Mucosa of gallbladder (tissue), 1 donor: Measurements from ENCODE around the gene COL9A3. TPM values are rescaled to one million over a fixed set of nuclear protein-coding genes. Genes with fewer than 3 reads are reported as not detected.

Source experiments
- DNase-seq: peaks from one replicate; pipeline ENCODE4 v3.0.0-alpha.2; 2020; ENCODE audit warnings: low spot score
- total RNA-seq: library from RNA; stranded (reverse); gene quantifications from one replicate; pipeline ENCODE4 v1.2.1, GENCODE V29; 2021
- donor health status: DM: no; HTN: no; CAD: no.

Gene COL9A3
- total RNA-seq, 1 donor from 2014 or later = 3.6 TPM

- DNase-seq = no peak
Observed at GRCh38 chr20:62855120-62855519, 38.3 kb downstream of the COL9A3 start.

DNA sequence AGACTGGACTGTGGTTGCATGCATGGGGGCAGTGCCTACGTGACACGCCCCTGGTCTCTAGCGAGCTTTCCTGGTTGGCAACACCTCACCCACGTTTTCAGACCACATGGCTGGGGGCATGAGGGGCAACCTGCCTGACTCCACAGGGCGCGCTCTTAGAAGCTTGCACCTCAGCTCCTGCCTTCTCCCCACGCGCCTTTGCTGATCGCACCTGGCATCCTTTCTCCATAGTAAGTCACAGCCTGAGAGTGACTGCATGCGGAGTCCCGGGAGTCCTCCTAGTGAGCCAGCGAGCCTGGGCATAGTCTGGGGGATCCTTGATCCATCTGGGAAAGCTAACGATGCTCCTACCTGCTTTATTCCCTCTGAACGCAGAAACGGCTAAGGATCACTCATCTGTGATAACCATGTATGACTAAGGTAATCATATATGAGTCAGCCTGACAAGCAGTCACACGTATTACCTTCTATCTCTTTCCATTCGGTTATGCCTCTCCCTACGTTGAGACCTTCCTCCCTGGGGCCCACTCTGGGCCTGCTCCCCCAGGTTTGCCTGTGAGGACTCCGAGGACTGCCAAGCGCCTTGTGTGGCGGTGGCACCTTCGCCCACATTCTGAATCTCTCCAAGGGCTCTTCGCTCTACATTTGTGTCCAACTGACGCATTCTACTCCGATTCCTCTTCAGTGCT, 40.2 kb downstream of the COL9A3 start:
- no peak for DNase-seq

DNA sequence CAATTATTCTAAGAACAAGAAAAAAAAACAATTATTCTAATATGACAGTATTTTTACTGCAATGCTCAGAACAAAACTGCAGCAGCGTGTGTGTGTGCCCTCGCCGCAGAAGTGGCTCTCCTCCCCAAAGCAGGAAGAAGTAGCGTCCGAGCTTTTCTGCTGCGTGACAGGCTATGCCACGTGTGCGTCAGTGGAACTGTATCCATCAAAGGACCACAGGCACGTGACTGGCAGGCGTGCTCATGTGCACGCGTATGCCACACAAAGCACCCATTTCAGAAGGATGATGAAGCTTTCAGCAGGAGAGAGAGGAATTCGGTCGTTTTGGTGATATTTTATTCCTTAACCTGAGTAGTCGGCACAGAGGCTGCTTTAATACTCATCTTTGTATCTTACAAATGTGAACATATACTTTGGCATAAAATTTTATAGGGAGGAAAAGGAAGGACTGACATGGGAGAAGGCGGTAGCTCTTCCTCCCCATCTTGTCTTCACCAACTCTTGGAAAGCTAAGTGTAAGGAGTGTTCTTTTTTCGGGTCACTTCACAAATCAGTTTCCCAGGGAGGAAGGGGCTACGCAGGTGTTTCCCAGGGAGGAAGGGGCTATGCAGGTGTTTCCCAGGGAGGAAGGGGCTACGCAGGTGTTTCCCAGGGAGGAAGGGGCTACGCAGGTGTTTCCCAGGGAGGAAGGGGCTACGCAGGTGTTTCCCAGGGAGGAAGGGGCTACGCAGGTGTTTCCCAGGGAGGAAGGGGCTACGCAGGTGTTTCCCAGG, 41.4 kb downstream of the COL9A3 start:
- no peak for DNase-seq

DNA sequence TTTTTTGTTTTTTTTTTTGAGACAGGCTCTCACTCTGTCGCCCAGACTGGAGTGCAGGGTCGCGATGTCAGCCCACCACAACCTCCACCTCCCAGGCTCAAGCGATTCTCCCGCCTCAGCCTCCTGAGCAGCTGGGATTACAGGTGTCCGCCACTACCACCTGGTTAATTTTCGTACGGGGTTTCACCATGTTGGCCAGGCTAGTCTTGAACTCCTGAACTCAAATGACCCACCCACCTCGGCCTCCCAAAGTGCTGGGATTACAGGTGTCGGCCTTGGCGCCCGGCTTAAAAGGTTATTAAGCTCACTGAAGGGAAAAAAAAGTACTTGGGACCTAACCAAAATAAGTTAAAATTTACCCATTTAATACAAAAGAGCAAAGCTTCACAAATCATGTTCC, 42.9 kb downstream of the COL9A3 start:
- no peak for DNase-seq

DNA sequence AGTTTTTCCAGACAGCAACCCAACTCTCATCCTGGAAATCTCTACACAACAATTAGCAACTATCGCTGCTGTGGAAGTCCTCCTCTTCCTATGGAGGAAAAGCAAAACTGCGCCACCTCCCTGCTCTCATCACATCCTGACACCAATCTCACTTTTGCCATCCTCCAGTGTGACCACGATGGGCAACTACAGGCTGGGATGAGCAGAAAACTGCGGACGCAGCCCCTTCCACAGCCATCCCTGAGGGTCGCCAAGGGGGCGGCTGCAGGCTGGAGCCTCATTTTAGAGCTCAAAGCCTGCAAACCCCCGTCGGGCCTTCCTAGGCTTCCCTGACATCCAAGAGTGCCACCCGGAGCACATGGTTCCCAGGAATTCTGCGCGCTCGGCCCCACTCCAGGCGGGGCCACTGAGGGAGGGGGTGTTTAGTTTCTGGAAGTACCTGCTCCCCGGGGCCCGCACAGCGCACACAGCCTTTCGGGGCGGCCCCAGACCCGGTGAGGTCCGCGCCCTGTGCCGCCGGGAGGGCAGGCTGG, 43.6 kb downstream of the COL9A3 start:
- no peak for DNase-seq

DNA sequence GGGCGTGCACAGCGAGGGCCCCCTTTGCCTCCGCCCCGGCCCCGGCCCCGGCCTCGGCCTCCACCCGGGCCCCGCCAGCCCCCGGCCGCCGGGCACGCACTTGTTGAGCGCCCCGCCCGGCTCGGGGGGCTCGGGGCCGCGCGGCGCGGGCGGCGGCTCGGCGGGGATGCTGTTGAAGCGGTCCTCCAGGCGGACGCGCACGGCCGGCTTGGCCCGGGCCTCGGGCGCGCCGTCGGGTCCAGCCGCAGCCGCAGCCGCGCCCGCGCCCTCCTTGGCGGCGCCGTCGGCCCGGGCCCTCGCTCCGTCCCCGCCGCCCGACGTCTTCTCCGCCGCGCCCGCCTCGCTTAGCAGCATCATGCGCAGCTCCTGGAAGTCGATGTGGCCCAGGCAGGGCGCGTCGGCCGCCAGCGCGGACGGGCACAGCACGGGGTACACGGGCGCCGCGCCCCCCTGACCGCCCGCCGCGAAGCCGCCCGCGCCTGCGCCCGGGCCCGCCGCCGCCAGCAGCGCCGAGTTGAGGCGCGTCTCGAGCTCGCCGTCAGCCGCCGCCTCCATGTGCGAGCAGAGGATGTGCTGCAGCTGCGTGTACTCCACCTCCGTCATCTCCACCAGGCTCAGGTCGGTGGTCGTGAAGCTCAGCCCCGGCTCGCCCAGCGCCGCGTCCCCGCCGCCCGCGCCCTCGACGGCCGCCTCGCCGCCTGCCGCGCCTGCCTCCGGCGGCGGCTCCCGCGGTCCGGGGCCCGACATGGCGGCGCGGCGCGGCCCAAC, 44.3 kb downstream of the COL9A3 start:
- no peak for DNase-seq

DNA sequence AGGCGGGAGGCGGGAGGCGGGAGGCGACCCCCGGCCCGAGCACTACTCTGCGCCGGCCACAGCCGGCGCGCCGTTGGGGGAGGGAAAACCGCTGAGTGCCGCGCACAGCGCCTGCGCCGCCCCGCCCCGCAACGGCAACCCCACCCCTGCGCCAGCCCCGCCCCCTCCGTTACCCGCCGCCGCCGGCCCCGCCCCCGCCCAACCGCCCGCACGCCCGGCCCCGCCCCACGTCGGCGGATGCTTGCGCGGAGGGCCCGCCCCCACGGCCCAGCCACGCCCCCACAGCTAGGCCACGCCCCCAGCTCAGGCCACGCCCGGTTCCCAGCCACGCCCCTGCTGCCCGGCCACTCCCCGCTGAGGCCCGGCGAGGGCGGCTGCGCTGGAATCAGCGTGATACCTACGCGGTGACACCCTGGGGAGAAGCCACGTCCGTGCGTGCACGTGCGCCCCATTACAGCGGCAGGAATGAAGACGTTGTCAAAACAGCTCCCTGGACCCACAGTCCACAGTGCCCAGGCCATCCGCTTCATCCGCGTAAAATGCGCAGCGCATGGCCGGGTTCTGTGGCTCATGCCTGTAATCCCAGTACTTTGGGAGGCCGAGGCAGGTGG, 45.0 kb downstream of the COL9A3 start, which contains the start of gene TCFL5:
TSS of gene TCFL5 (minus strand) at position 97 of the 611 bp plus-strand sequence. CDS start 152 bp downstream, outside the sequence.
- peak; percentile 91 for DNase-seq

DNA sequence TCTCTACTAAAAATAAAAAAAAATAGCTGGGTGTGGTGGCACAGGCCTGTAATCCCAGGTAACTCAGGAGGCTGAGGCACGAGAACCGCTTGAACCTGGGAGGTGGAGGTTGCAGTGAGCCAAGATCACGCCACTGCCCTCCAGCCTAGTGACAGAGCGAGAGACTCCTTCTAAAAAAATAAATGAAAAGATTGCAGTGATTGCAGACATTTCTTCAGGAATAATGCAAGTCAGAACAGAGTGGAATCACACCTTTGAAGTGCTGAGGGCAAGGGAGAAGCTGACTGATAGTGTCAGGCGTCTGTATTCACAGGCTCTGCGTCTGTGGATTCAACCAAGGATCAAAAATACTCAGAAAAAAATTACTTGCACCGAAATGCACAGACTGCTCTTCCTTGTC, 47.4 kb downstream of the COL9A3 start:
- no peak for DNase-seq

GRCh38 chr20:62872184-62872847, 55.5 kb downstream of the COL9A3 start:
- no peak for DNase-seq

- no peak for DNase-seq
Observed at GRCh38 chr20:62872862-62873261, 56.0 kb downstream of the COL9A3 start.

- DNase-seq = no peak
Observed at GRCh38 chr20:62873280-62873679, 56.4 kb downstream of the COL9A3 start.

DNA sequence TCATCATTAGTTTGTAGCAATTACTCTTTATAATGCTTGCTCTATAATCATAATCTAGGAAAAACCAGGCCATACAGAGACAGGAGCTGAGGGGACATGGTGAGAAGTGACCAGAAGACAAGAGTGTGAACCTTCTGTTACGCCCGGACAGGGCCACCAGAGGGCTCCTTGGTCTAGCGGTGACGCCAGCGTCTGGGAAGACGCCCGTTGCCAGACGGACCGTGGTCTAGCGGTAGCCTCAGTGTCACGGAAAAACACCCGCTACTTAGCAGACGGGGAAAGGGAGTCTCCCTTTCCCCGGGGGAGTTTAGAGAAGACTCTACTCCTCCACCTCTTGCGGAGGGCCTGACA, 56.8 kb downstream of the COL9A3 start:
- DNase-seq = peak; percentile 70

DNA sequence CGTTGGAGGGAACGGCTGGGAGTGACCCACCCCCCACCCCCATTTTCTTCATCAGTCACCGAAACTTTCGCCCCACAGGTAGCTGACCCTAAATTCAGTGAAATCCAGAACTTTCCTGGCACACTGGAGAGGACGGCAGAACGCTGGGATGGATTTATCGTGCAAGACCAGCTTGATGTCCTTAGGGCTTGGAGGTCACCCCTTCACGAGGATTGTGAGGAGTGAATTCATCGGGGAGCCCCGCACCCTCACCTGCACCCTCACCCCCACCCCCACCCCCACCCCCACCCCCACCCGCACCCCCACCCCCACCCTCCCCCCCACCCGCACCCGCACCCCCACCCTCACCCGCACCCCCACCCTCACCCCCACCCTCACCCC, 58.1 kb downstream of the COL9A3 start:
- DNase-seq = no peak

- DNase-seq = peak; percentile 71
Observed at GRCh38 chr20:62875419-62876361, 58.8 kb downstream of the COL9A3 start.

DNA sequence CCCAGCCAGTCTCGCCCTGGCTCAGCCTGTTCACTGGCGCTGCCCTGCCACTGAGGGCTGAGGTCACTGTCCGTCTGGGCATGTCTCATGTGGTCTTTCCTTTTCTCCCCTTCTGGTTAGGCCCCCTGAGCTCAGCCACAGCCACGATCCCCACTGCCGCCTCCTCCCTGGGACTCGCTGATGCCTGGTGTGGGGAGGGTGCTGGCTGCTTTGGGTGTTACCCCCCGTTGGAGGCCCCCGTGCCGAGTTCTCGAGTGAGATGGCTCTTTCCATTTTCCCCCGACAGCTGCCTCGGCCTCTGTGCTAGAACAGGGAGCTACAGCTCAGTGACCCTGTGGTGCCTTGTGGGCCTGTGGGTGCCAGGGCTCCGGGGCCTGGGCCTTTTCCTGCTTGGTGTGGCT, 59.7 kb downstream of the COL9A3 start:
- no peak for DNase-seq

- DNase-seq = peak; percentile 52
Observed at GRCh38 chr20:62876902-62877816, 60.3 kb downstream of the COL9A3 start.

GRCh38 chr20:62878244-62879038, 61.6 kb downstream of the COL9A3 start:
- no peak for DNase-seq
